OCI-LY7 (cell line): ENCODE data around the gene ERP29.

Experiments used
- EZH2phosphoT487 ChIP-seq: fragments of 200-600 bp; sonication (generic); IDR thresholded peaks from 2 replicates; pipeline ENCODE4 v1.6.1; 2018; ENCODE audit warnings: low read depth, borderline replicate concordance, mild to moderate bottlenecking, mixed run types, antibody characterized with exemption, low read length, moderate library complexity, mixed read lengths
- TF ChIP-seq, protein P1 (sequence below): fragments of 200-600 bp; sonication (generic); conservative IDR thresholded peaks from 2 replicates; pipeline ENCODE4 v1.5.1; 2014; ENCODE audit warnings: mild to moderate bottlenecking, antibody characterized with exemption, low read length, moderate library complexity, mixed read lengths

- TF ChIP-seq, protein P1, sequence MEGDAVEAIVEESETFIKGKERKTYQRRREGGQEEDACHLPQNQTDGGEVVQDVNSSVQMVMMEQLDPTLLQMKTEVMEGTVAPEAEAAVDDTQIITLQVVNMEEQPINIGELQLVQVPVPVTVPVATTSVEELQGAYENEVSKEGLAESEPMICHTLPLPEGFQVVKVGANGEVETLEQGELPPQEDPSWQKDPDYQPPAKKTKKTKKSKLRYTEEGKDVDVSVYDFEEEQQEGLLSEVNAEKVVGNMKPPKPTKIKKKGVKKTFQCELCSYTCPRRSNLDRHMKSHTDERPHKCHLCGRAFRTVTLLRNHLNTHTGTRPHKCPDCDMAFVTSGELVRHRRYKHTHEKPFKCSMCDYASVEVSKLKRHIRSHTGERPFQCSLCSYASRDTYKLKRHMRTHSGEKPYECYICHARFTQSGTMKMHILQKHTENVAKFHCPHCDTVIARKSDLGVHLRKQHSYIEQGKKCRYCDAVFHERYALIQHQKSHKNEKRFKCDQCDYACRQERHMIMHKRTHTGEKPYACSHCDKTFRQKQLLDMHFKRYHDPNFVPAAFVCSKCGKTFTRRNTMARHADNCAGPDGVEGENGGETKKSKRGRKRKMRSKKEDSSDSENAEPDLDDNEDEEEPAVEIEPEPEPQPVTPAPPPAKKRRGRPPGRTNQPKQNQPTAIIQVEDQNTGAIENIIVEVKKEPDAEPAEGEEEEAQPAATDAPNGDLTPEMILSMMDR: no peak
- TF ChIP-seq EZH2phosphoT487: no peak
These were observed 2.5 kb upstream of the ERP29 start for GRCh38 chr12:112010415-112011344.
